Left lung (tissue), 10 donors: ENCODE measurements around the gene UBR3. TPM values are rescaled to one million over a fixed set of nuclear protein-coding genes. Genes with fewer than 3 reads are reported as not detected.

ENCODE experiments used
- ATAC-seq: fragments of 200-7000 bp; cut with Tn5 transposase; one replicate; pipeline ENCODE4 v1.9.1; 2020; ENCODE audit warnings: moderate library complexity
- DNase-seq, 4 donors: peaks; one replicate each; pipeline ENCODE4 v3.0.0-alpha.2; 2013 to 2020
- H3K27ac ChIP-seq, 2 donors: fragments of 200-600 bp; sonication (generic) in 1 of 2; one replicate each; pipeline versions ENCODE4 v1.5.0 to v1.8.0; 2020 to 2021
- H3K27me3 ChIP-seq, 2 donors: fragments of 200-600 bp; sonication (generic) in 1 of 2; one replicate each; pipeline versions ENCODE4 v1.5.0 to v1.8.0; 2020 to 2021
- H3K36me3 ChIP-seq, 2 donors: fragments of 200-600 bp; sonication (generic) in 1 of 2; one replicate each; pipeline versions ENCODE4 v1.5.0 to v1.8.0; 2020 to 2021
- H3K4me1 ChIP-seq, 2 donors: fragments of 200-600 bp; one replicate each; pipeline ENCODE4 v1.8.0; 2021
- H3K4me3 ChIP-seq, 2 donors: fragments of 200-600 bp; sonication (generic) in 1 of 2; one replicate each; pipeline versions ENCODE4 v1.5.0 to v1.8.0; 2020 to 2021; ENCODE audit warnings: mild to moderate bottlenecking in 1 of 2
- H3K9me3 ChIP-seq, 2 donors: fragments of 200-600 bp; sonication (generic) in 1 of 2; one replicate each; pipeline versions ENCODE4 v1.5.0 to v1.8.0; 2020 to 2021
- intact Hi-C, 2 donors: fragments of 100-400 bp; cut with DNase I; formaldehyde crosslinking; loops; one replicate each; pipeline versions ENCODE4 v1.11.2 to v1.14.2; 2022
- polyA plus RNA-seq, 6 donors: library from polyadenylated mRNA; unstranded; fragments of 120-200 nt; gene quantifications; one replicate each; pipeline ENCODE4 v1.2.1, GENCODE V29; 2013; ENCODE audit not compliant: insufficient read length in 6 of 6
- total RNA-seq, 2 donors: library from RNA; stranded (reverse); fragmentation: NEBNext Ultra II Directional; extraction: Animal tissue kit (Norgen Biotek cat#: 25700); gene quantifications; one replicate each; pipeline ENCODE4 v1.2.1, GENCODE V29; 2021
- TF ChIP-seq, protein P1 (sequence below), 2 donors: fragments of 200-600 bp; sonication (generic) in 1 of 2; IDR thresholded peaks; one replicate each; pipeline versions ENCODE4 v1.5.0 to v1.8.0; 2021; ENCODE audit warnings: antibody characterized with exemption in 2 of 2
- donor health status: DM: no; HTN: yes; CAD: no.
- donor health status: DM: no; HTN: no; CAD: no.

Gene UBR3
- total and polyA plus RNA-seq, 8 donors = 33.2 to 48.0 (median 40.7) TPM

DNA sequence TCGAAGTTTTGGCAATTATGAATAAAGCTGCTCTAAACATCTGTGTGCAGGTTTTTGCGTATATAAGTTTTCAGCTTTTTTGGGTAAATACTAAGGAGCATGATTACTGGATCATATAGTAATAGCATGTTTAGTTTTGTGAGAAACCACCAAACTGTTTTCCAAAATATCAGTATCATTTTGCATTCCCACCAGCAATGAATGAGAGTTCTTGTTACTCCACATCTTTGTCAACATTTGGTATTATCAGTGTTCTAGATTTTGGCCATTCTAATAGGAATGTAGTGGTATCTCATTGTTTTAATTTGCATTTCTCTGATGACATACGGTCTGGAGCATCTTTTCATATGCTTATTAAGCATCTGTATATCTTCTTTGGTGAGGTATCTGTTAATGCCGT, 207.3 kb downstream of the UBR3 start:
- H3K27ac ChIP-seq = no peak overlapping the region
- intact Hi-C loops = no loop called here
- H3K4me1 ChIP-seq = no peaks in the 10 kb centered on the region
- ATAC-seq (no peak), DNase-seq (no peak)
- H3K36me3 ChIP-seq = peaks cover 0 to 20% of the 10 kb centered on the region in 2 donors
- TF ChIP-seq, protein P1, sequence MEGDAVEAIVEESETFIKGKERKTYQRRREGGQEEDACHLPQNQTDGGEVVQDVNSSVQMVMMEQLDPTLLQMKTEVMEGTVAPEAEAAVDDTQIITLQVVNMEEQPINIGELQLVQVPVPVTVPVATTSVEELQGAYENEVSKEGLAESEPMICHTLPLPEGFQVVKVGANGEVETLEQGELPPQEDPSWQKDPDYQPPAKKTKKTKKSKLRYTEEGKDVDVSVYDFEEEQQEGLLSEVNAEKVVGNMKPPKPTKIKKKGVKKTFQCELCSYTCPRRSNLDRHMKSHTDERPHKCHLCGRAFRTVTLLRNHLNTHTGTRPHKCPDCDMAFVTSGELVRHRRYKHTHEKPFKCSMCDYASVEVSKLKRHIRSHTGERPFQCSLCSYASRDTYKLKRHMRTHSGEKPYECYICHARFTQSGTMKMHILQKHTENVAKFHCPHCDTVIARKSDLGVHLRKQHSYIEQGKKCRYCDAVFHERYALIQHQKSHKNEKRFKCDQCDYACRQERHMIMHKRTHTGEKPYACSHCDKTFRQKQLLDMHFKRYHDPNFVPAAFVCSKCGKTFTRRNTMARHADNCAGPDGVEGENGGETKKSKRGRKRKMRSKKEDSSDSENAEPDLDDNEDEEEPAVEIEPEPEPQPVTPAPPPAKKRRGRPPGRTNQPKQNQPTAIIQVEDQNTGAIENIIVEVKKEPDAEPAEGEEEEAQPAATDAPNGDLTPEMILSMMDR (IDR thresholded peaks at IDR 0.05) = no peak
- peaks cover 0 to 3% of the 10 kb centered on the region in 2 donors for H3K9me3 ChIP-seq
- H3K27me3 ChIP-seq = no peaks in the 10 kb centered on the region
- no peak overlapping the region for H3K4me3 ChIP-seq

DNA sequence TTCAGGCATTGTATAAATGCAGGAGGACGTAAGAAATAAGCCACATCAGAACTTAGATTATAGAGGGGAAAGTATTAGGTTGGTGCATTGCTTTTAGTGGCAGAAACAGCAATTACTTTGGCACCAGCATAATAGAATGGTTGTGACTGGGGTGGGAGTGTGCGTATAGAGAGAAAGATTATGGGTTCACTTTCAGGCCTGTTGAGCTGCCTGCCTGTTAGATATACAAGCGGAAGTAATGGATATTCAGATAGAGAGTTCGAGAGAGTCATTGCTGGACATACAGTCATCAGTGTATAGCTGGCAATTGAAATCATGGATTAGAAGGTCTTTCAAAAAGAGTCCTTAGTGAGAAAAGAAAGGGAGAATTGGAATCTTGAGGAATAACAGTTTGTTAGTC, 211.5 kb downstream of the UBR3 start:
- Histone ChIP-seq H3K9me3 (no peaks in the 10 kb centered on the region), H3K27me3 (no peaks in the 10 kb centered on the region), H3K36me3 (no peaks in the 10 kb centered on the region), H3K4me1 (no peaks in the 10 kb centered on the region), H3K27ac (no peak overlapping the region), H3K4me3 (no peak overlapping the region)
- TF ChIP-seq, protein P1 (IDR thresholded peaks at IDR 0.05) = no peak
- no peak for ATAC-seq
- intact Hi-C loops = no loop called here
- DNase-seq = no peak

DNA sequence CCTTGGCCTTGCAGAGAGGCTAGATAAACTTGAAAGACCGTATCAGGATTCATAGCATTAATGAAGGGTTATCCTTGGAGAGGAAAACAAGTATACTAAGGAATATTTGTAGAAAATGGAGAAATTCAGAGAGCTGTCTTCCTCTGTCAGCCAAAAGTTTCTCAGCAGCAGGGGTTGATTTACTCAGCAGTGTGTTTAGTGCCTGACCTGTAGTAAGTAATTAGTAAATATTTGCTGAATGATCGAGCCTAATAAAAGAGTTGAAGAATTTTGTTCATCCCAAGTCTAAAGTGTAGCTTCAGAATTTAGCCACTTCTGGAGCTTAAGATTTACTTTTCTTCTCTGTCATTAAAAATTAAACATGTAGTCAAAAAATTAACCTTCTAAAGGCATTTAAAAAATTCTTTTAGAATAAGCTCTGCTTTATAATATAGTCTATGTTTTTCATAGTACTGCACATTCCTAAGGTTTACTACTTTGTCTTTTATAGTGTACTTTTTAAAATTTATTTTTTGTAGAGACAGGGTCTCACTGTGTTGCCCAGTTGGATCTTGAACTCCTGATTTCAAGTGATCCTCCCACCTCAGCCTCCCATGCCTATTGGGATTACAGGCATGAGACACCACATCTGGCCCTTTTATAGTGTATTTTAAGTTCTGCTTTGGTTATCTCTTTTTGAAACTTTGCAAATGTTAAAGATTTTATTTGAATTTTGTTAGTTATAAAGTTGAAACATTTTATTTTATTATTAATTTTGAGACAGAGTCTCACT, 212.3 kb downstream of the UBR3 start:
- Histone ChIP-seq H3K4me1 (no peaks in the 10 kb centered on the region), H3K9me3 (no peaks in the 10 kb centered on the region), H3K27me3 (no peaks in the 10 kb centered on the region), H3K4me3 (no peak overlapping the region), H3K27ac (no peak overlapping the region), H3K36me3 (no peaks in the 10 kb centered on the region)
- TF ChIP-seq, protein P1 (IDR thresholded peaks at IDR 0.05) = no peak
- ATAC-seq (no peak), DNase-seq (no peak)
- intact Hi-C loops = no loop called here

DNA sequence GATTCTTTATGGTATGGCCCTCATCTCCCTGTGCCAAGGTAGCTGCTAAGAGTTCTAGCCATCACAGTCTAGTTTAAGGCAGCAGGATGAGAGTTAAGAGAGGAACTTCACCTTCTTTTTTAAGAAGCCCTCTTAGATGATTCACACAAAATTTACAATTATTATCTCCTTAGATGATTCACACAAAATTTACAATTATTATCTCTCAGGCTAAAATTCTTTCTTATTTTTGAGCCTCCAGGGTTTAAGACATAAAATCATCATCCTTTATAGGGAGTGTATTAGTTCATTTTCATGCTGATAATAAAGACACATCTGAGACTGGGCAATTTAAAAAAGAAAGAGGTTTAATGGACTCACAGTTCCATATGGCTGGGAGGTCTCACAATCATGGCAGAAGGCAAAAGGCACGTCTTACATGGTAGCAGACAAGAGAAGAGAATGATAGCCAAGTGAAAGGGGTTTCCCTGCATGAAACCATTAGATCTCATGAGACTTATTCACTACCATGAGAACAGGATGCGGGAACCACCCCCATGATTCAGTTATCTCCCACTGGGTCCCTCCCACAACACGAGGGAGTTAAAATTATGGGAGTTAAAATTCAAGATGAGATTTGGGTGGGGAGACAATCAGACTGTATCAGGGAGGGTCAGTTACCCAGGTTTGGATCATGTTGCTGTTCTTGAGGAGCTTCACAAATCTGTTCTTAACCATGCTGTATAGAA, 217.7 kb downstream of the UBR3 start:
- Histone ChIP-seq H3K4me1 (no peaks in the 10 kb centered on the region), H3K4me3 (no peak overlapping the region), H3K36me3 (no peaks in the 10 kb centered on the region), H3K27ac (no peak overlapping the region), H3K9me3 (no peaks in the 10 kb centered on the region), H3K27me3 (no peaks in the 10 kb centered on the region)
- TF ChIP-seq, protein P1 (IDR thresholded peaks at IDR 0.05) = no peak
- no peak for DNase-seq
- intact Hi-C loops = no loop called here
- ATAC-seq = no peak

DNA sequence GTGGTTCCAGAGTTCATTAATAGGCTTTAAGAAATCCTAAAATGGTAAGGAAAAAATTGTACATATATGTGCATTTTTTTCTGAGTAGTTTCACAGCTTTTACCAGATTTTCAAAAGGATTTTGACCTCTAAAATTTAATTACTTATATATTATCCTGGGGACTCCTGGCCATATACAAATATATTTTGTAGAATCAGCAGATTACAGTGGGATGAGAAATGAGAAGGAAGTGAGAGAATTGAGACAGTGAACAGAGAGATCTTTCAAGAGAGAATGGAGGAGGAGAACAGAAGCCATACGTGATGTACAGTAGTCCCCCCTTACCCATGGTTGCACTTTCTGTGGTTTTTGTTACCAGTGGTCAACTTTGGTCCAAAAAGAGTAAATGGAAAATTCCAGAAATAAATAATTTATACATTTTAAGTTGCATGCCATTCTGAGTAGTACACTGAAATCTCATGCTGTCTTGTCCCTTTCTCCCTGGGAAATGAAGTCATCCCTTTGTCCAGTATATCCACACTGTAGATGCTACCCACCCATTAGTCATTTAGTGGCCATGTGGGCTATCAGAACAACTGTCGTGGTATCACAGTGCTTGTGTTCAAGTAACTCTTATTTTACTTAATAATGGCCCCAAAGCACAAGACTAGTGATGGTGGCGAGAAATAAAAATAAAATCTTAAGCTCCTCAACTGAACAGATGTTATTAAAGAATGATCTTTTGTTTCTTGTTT, 220.2 kb downstream of the UBR3 start:
- Histone ChIP-seq H3K4me3 (no peak overlapping the region), H3K4me1 (no peaks in the 10 kb centered on the region), H3K27me3 (no peaks in the 10 kb centered on the region), H3K36me3 (peaks cover 0 to 7% of the 10 kb centered on the region in 2 donors), H3K27ac (no peak overlapping the region), H3K9me3 (no peaks in the 10 kb centered on the region)
- TF ChIP-seq, protein P1 (IDR thresholded peaks at IDR 0.05) = no peak
- intact Hi-C loops = no loop called here
- ATAC-seq (no peak), DNase-seq (no peak)
